IMR-90 (cell line): Measurements from ENCODE around the gene KMT2B. TPM values are rescaled to one million over a fixed set of nuclear protein-coding genes. Genes with fewer than 3 reads are reported as not detected.

Experiments
- ATAC-seq: fragments of 200-7000 bp; cut with Tn5 transposase; 2 replicates; pipeline ENCODE4 v1.9.1; 2020; ENCODE audit warnings: low read depth, mild to moderate bottlenecking, moderate library complexity
- BruUV-seq: library from RNA; stranded (reverse); fragments of 400-500 nt; replicated peaks from 2 replicates; lab custom pipeline; 2021; lab: Mats Ljungman, UMichigan
- CTCF ChIA-PET: fragments of 300-600 bp; formaldehyde crosslinking; extraction: SDS; loops from one replicate; lab custom pipeline; 2021; ENCODE audit warnings: antibody characterized with exemption; lab: Yijun Ruan, JAX
- POLR2A ChIA-PET: fragments of 300-600 bp; sonication (Branson Sonifier 250); formaldehyde crosslinking; loops from one replicate; lab custom pipeline; 2022; ENCODE audit warnings: antibody characterized with exemption; ENCODE audit not compliant: unreplicated experiment; lab: Charles Lee
- DNase-seq: peaks from one replicate; pipeline ENCODE4 v3.0.0; 2013
- H2AFZ ChIP-seq: replicated peaks from 2 replicates; pipeline ENCODE3; 2013; ENCODE audit warnings: low read length, mild to moderate bottlenecking; ENCODE audit not compliant: poor library complexity
- H2AK5ac ChIP-seq: 2 replicates; pipeline ENCODE4 v1.6.1; 2013; ENCODE audit warnings: low read depth, low read length, inconsistent platforms
- H2AK9ac ChIP-seq: replicated peaks from 2 replicates; pipeline ENCODE3; 2013; ENCODE audit warnings: mild to moderate bottlenecking, low read depth, low read length, moderate library complexity; ENCODE audit not compliant: poor library complexity
- H2BK120ac ChIP-seq: 2 replicates; pipeline ENCODE4 v1.6.1; 2013; ENCODE audit warnings: low read depth, low read length, inconsistent platforms
- H2BK15ac ChIP-seq: 3 replicates; pipeline ENCODE4 v1.6.1; 2013; ENCODE audit warnings: low read depth, low read length, inconsistent platforms
- H2BK20ac ChIP-seq: 2 replicates; pipeline ENCODE4 v1.6.1; 2013; ENCODE audit warnings: low read depth, mild to moderate bottlenecking, inconsistent platforms, low read length, moderate library complexity
- H2BK5ac ChIP-seq: 2 replicates; pipeline ENCODE4 v1.6.1; 2013; ENCODE audit warnings: mild to moderate bottlenecking, low read depth, low read length, inconsistent platforms; ENCODE audit not compliant: poor library complexity, severe bottlenecking
- H3K14ac ChIP-seq: replicated peaks from 2 replicates; pipeline ENCODE4 v1.6.1; 2013; ENCODE audit warnings: low read depth, low read length, inconsistent platforms
- H3K18ac ChIP-seq: 2 replicates; pipeline ENCODE4 v1.6.1; 2013; ENCODE audit warnings: low read depth, low read length, control low read depth
- H3K23ac ChIP-seq: 2 replicates; pipeline ENCODE4 v1.6.1; 2013; ENCODE audit warnings: low read depth, low read length, inconsistent platforms
- H3K27ac ChIP-seq: 2 replicates; pipeline ENCODE4 v1.5.1; 2013; ENCODE audit warnings: mild to moderate bottlenecking, control low read depth, low read length; ENCODE audit not compliant: insufficient read depth
- H3K27me3 ChIP-seq: 2 replicates; pipeline ENCODE4 v1.6.1; 2013; ENCODE audit warnings: low read length; ENCODE audit not compliant: control insufficient read depth, insufficient read depth
- H3K36me3 ChIP-seq: 2 replicates; pipeline ENCODE4 v1.6.1; 2013; ENCODE audit warnings: low read length, mixed read lengths; ENCODE audit not compliant: control insufficient read depth, insufficient read depth
- H3K4ac ChIP-seq: 2 replicates; pipeline ENCODE4 v1.6.1; 2013; ENCODE audit warnings: low read depth, low read length, inconsistent platforms
- H3K4me1 ChIP-seq: 2 replicates; pipeline ENCODE4 v1.6.1; 2013; ENCODE audit warnings: low read length, mixed read lengths; ENCODE audit not compliant: control insufficient read depth, insufficient read depth
- H3K4me2 ChIP-seq: 2 replicates; pipeline ENCODE4 v1.6.1; 2013; ENCODE audit warnings: low read depth, mild to moderate bottlenecking, control low read depth, low read length, moderate library complexity
- H3K4me3 ChIP-seq: 2 replicates; pipeline ENCODE4 v1.5.1; 2013; ENCODE audit warnings: low read depth, mild to moderate bottlenecking, control low read depth, low read length, moderate library complexity; ENCODE audit not compliant: insufficient read depth
- H3K56ac ChIP-seq: 2 replicates; pipeline ENCODE4 v1.6.1; 2013; ENCODE audit warnings: low read length, inconsistent platforms; ENCODE audit not compliant: insufficient read depth; ENCODE audit errors: extremely low read depth
- H3K79me1 ChIP-seq, 2 experiments: 2 replicates each; pipeline ENCODE4 v1.6.1; 2013; ENCODE audit warnings: low read length in 2 of 2, inconsistent platforms in 1 of 2, low read depth in 1 of 2
- H3K9ac ChIP-seq: 2 replicates; pipeline ENCODE4 v1.6.1; 2013; ENCODE audit warnings: low read depth, low read length, control low read depth
- H3K9me1 ChIP-seq: 2 replicates; pipeline ENCODE4 v1.6.1; 2013; ENCODE audit warnings: low read length, inconsistent platforms; ENCODE audit not compliant: insufficient read depth
- H3K9me3 ChIP-seq: 2 replicates; pipeline ENCODE4 v1.6.1; 2013; ENCODE audit warnings: low read length; ENCODE audit not compliant: control insufficient read depth, insufficient read depth
- H4K20me1 ChIP-seq: 2 replicates; pipeline ENCODE4 v1.6.1; 2013; ENCODE audit warnings: low read length, inconsistent platforms; ENCODE audit not compliant: insufficient read depth
- H4K5ac ChIP-seq: 2 replicates; pipeline ENCODE4 v1.6.1; 2013; ENCODE audit warnings: mild to moderate bottlenecking, low read depth, low read length, control low read depth
- H4K8ac ChIP-seq, 2 experiments: 2 replicates each; pipeline ENCODE4 v1.6.1; 2013; ENCODE audit warnings: low read depth in 2 of 2, low read length in 2 of 2, control low read depth in 1 of 2, inconsistent platforms in 1 of 2
- H4K91ac ChIP-seq: 2 replicates; pipeline ENCODE4 v1.6.1; 2013; ENCODE audit warnings: low read depth, low read length, inconsistent platforms; ENCODE audit not compliant: insufficient read depth
- BHLHE40 ChIP-seq: fragments of 150-350 bp; IDR thresholded peaks from 2 replicates; pipeline ENCODE4 v1.6.1; 2016; ENCODE audit warnings: mild to moderate bottlenecking, low read depth, low read length
- CEBPB ChIP-seq: IDR thresholded peaks from 2 replicates; pipeline ENCODE4 v1.6.1; 2012; ENCODE audit warnings: low read depth, low read length, improper control_type of control experiment
- CHD1 ChIP-seq: IDR thresholded peaks from 2 replicates; pipeline ENCODE4 v1.6.1; 2012; ENCODE audit warnings: low read depth, low read length, improper control_type of control experiment
- CTCF ChIP-seq: conservative IDR thresholded peaks from 2 replicates; pipeline ENCODE4 v1.5.1; 2012; ENCODE audit warnings: mild to moderate bottlenecking, low read depth, low read length, improper control_type of control experiment
- ELK1 ChIP-seq: fragments of 150-350 bp; IDR thresholded peaks from 2 replicates; pipeline ENCODE4 v1.6.1; 2016; ENCODE audit warnings: low read depth, mild to moderate bottlenecking, low read length, moderate library complexity, borderline replicate concordance
- FOS ChIP-seq: fragments of 150-350 bp; IDR thresholded peaks from 2 replicates; pipeline ENCODE4 v1.6.1; 2016; ENCODE audit warnings: low read depth, low read length
- MAFK ChIP-seq: IDR thresholded peaks from 2 replicates; pipeline ENCODE4 v1.6.1; 2012; ENCODE audit warnings: low read depth, low read length, improper control_type of control experiment
- MAZ ChIP-seq: IDR thresholded peaks from 2 replicates; pipeline ENCODE4 v1.6.1; 2012; ENCODE audit warnings: low read depth, mild to moderate bottlenecking, low read length, improper control_type of control experiment, moderate library complexity, borderline replicate concordance
- MXI1 ChIP-seq: IDR thresholded peaks from 2 replicates; pipeline ENCODE4 v1.6.1; 2012; ENCODE audit warnings: low read depth, mild to moderate bottlenecking, low read length, moderate library complexity, borderline replicate concordance
- POLR2A ChIP-seq: IDR thresholded peaks from 2 replicates; pipeline ENCODE4 v1.6.1; 2012; ENCODE audit warnings: mild to moderate bottlenecking, low read depth, low read length
- RAD21 ChIP-seq: IDR thresholded peaks from 2 replicates; pipeline ENCODE4 v1.6.1; 2012; ENCODE audit warnings: low read length, improper control_type of control experiment
- RCOR1 ChIP-seq: IDR thresholded peaks from 2 replicates; pipeline ENCODE4 v1.6.1; 2012; ENCODE audit warnings: mild to moderate bottlenecking, low read length, improper control_type of control experiment; ENCODE audit not compliant: insufficient replicate concordance
- RFX5 ChIP-seq: IDR thresholded peaks from 2 replicates; pipeline ENCODE4 v1.8.0; 2012; ENCODE audit warnings: low read depth, mild to moderate bottlenecking, low read length, moderate library complexity
- SMC3 ChIP-seq: fragments of 150-350 bp; IDR thresholded peaks from 2 replicates; pipeline ENCODE4 v1.6.1; 2016; ENCODE audit warnings: low read depth, mild to moderate bottlenecking, antibody characterized with exemption, low read length, moderate library complexity
- USF2 ChIP-seq: fragments of 150-350 bp; IDR thresholded peaks from 2 replicates; pipeline ENCODE4 v1.6.1; 2017; ENCODE audit warnings: mild to moderate bottlenecking, antibody characterized with exemption, low read length, low read depth
- WGBS, 2 experiments: methylation state at CpG; one replicate each; pipeline versions ENCODE4 v1.1.5 to v1.1.7; 2013; ENCODE audit warnings: missing lambda C conversion rate in 2 of 2; ENCODE audit not compliant: insufficient read length in 1 of 2; ENCODE audit errors: extremely low coverage in 2 of 2; 5-methylcytosine and 5-hydroxymethylcytosine counted together
- dilution Hi-C: fragments of 300-500 bp; cut with HindIII; formaldehyde crosslinking; loops from one replicate; pipeline ENCODE4 v1.14.3; 2018; ENCODE audit warnings: low sequenced_read_pairs; ENCODE audit not compliant: unreplicated experiment
- in situ Hi-C: fragments of 300-500 bp; cut with MboI; formaldehyde crosslinking; loops from 3 replicates; pipeline ENCODE4 v1.14.3; 2019; ENCODE audit warnings: low sequenced_read_pairs, inconsistent platforms, mixed read lengths
- intact Hi-C: fragments of 100-400 bp; cut with micrococcal nuclease; formaldehyde crosslinking; loops from 2 replicates; pipeline ENCODE4 v1.10.0; 2022
- polyA plus RNA-seq, 3 experiments: library from polyadenylated mRNA; depleted of rRNA; stranded (reverse); fragments of >200 nt; gene quantifications; 2 replicates each; pipeline ENCODE4 v1.2.3, GENCODE V29; 2012; ENCODE audit warnings: low replicate concordance in 1 of 3
- total RNA-seq: library from RNA; depleted of rRNA; stranded (reverse); fragments of >200 nt; gene quantifications from 2 replicates; pipeline ENCODE4 v1.2.3, GENCODE V29; 2012

KMT2B gene
- total and polyA plus RNA-seq, 2 of the 4 experiments (the other 2 are of a cell fraction), result 3.0 to 30.7 TPM

- ChIA-PET POLR2A (no interaction called here), CTCF (no interaction called here)
- H2BK20ac ChIP-seq, result no peak overlapping the region
- H3K27ac ChIP-seq, result no peak overlapping the region
- dilution Hi-C loops (no loop called here), in situ Hi-C loops (no loop called here), intact Hi-C loops (no loop called here)
- no peaks in the 10 kb centered on the region for H3K9me1 ChIP-seq
- no peak overlapping the region for H2BK5ac ChIP-seq
- H2BK120ac ChIP-seq, result no peak overlapping the region
- H4K5ac ChIP-seq, result no peak overlapping the region
- H3K4ac ChIP-seq, result no peak overlapping the region
- H3K14ac ChIP-seq, result no peak overlapping the region
- no peak overlapping the region for H3K23ac ChIP-seq
- H3K18ac ChIP-seq, result no peak overlapping the region
- no peak overlapping the region for H4K91ac ChIP-seq
- H3K27me3 ChIP-seq, result no peaks in the 10 kb centered on the region
- no peak overlapping the region for H3K9ac ChIP-seq
- BruUV-seq, result no TSS peak
- peaks cover 12 to 29% of the 10 kb centered on the region in 2 experiments; a peak in 3 of 4 replicates for H3K79me1 ChIP-seq
- H3K4me1 ChIP-seq, result no peaks in the 10 kb centered on the region
- no peak for DNase-seq
- peaks cover 90% of the 10 kb centered on the region for H3K36me3 ChIP-seq
- no peak for ATAC-seq
- H3K56ac ChIP-seq, result no peak overlapping the region
- WGBS, 2 experiments, result 93% methylated on average over 5 of the region's 23 CpGs; no CpG with 5 or more reads in 1 of the 2 experiments
- H3K9me3 ChIP-seq, result no peaks in the 10 kb centered on the region
- no peak for TF ChIP-seq ELK1
- no peak for TF ChIP-seq MAFK
- no peak for TF ChIP-seq RFX5
- TF ChIP-seq SMC3, result no peak
- TF ChIP-seq RCOR1, result no peak
- no peak for TF ChIP-seq BHLHE40
- TF ChIP-seq RAD21, result no peak
- TF ChIP-seq CHD1, result no peak
- no peak for TF ChIP-seq FOS
- no peak for TF ChIP-seq CTCF
- no peak for TF ChIP-seq USF2
- no peak for TF ChIP-seq POLR2A
- no peak for TF ChIP-seq MAZ
- no peak for TF ChIP-seq MXI1
- TF ChIP-seq CEBPB, result no peak
- no peak overlapping the region for H2AK5ac ChIP-seq
- no peak overlapping the region for H2BK15ac ChIP-seq
- H4K8ac ChIP-seq, result no peak overlapping the region
- no peak overlapping the region for H2AK9ac ChIP-seq
- H3K4me2 ChIP-seq, result no peak overlapping the region
- no peak overlapping the region for H3K4me3 ChIP-seq
- no peak overlapping the region for H2AFZ ChIP-seq
- peaks cover 18% of the 10 kb centered on the region for H4K20me1 ChIP-seq
Measured at GRCh38 chr19:35725216-35725861, 7.5 kb downstream of the KMT2B start.
